ENCODE data around the gene NOS3.
A peak's percentile ranks its signal among the peaks of the same experiment; 100 is the strongest.

The NOS3 gene

DNA sequence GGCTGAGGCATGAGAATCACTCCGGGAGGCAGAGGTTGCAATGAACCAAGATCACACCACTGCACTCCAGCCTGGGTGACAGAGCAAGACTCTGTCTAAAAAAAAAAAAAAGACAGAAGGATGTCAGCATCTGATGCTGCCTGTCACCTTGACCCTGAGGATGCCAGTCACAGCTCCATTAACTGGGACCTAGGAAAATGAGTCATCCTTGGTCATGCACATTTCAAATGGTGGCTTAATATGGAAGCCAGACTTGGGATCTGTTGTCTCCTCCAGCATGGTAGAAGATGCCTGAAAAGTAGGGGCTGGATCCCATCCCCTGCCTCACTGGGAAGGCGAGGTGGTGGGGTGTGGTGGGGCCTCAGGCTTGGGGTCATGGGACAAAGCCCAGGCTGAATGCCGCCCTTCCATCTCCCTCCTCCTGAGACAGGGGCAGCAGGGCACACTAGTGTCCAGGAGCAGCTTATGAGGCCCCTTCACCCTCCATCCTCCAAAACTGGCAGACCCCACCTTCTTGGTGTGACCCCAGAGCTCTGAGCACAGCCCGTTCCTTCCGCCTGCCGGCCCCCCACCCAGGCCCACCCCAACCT lies 1.3 kb downstream of the NOS3 start (continued):
- TF ChIP-seq PRDM6 (tag by site-specific recombination; IDR thresholded peaks at IDR 0.05), result no peak
- TF ChIP-seq ZBTB26 (tag by site-specific recombination; optimal IDR thresholded peaks at IDR 0.05), result no peak
- no peak for TF ChIP-seq ZNF335 (tag by site-specific recombination; conservative IDR thresholded peaks at IDR 0.05)
- TF ChIP-seq OSR2 (tag by site-specific recombination; IDR thresholded peaks at IDR 0.05), result no peak
- TF ChIP-seq ZSCAN16 (tag by site-specific recombination; IDR thresholded peaks at IDR 0.05), result no peak
- TF ChIP-seq ZNF626 (tag by site-specific recombination; IDR thresholded peaks at IDR 0.05), result no peak
- no peak for TF ChIP-seq ZNF629 (tag by site-specific recombination; IDR thresholded peaks at IDR 0.05)
- TF ChIP-seq ZNF155 (tag by site-specific recombination; IDR thresholded peaks at IDR 0.05), result no peak
- TF ChIP-seq ZEB2 (tag by site-specific recombination; IDR thresholded peaks at IDR 0.05), result no peak
- no peak for TF ChIP-seq CTCF (tag by site-specific recombination; IDR thresholded peaks at IDR 0.05)
- no peak for TF ChIP-seq ZNF221 (tag by site-specific recombination; IDR thresholded peaks at IDR 0.05; ENCODE audit: borderline replicate concordance)

- Histone ChIP-seq H3K36me3 (ENCODE audit: control insufficient read depth in 2 of 2, insufficient read depth in 1 of 2, low read length in 2 of 2) (no peaks in the 10 kb centered on the region), H3K9me3 (ENCODE audit: control insufficient read depth, insufficient read depth, low read depth, low read length) (no peaks in the 10 kb centered on the region), H3K4me1 (ENCODE audit: control insufficient read depth, insufficient read depth, low read length) (no peaks in the 10 kb centered on the region), H3K27ac (ENCODE audit: extremely low read depth, low read depth, low read length) (no peak overlapping the region), H3K4me3 (ENCODE audit: low read depth, low read length) (no peak overlapping the region)
- ChIA-PET POLR2A (interaction anchor here (1.1 kb wide), 1 partner anchor 9 kb away, joined by 3 read pairs; no protein-coding TSS in a partner anchor), CTCF (interaction anchor here (1.4 to 1.7 kb wide), 4 partner anchors 17 to 214 kb away, joined by 3 to 7 read pairs (median 4); no protein-coding TSS in a partner anchor)
- no peak for TF ChIP-seq ZNF530 (tag by site-specific recombination; IDR thresholded peaks at IDR 0.05; ENCODE audit: low read depth)
- TF ChIP-seq ZBTB6 (tag by site-specific recombination; IDR thresholded peaks at IDR 0.05), result no peak
- no peak for TF ChIP-seq BCL11B (tag by site-specific recombination; IDR thresholded peaks at IDR 0.05; ENCODE audit: low read depth)
- TF ChIP-seq ZNF707 (tag by site-specific recombination; IDR thresholded peaks at IDR 0.05), result no peak
- no peak for TF ChIP-seq ZNF677 (tag by site-specific recombination; IDR thresholded peaks at IDR 0.05)
- TF ChIP-seq ZBTB1 (tag by site-specific recombination; IDR thresholded peaks at IDR 0.05), result no peak
- no peak for TF ChIP-seq GLIS1 (tag by site-specific recombination; IDR thresholded peaks at IDR 0.05)
- no peak for TF ChIP-seq ZNF558 (tag by site-specific recombination; IDR thresholded peaks at IDR 0.05)
- no peak for TF ChIP-seq ZFP37 (tag by site-specific recombination; IDR thresholded peaks at IDR 0.05)
- TF ChIP-seq KLF8 (tag by site-specific recombination; IDR thresholded peaks at IDR 0.05), result 0 out of 2 replicates have a peak, but pooled peaks have one; percentile 20
- TF ChIP-seq, protein P1, sequence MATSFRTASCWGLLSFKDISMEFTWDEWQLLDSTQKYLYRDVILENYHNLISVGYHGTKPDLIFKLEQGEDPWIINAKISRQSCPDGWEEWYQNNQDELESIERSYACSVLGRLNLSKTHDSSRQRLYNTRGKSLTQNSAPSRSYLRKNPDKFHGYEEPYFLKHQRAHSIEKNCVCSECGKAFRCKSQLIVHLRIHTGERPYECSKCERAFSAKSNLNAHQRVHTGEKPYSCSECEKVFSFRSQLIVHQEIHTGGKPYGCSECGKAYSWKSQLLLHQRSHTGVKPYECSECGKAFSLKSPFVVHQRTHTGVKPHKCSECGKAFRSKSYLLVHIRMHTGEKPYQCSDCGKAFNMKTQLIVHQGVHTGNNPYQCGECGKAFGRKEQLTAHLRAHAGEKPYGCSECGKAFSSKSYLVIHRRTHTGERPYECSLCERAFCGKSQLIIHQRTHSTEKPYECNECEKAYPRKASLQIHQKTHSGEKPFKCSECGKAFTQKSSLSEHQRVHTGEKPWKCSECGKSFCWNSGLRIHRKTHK (tag by site-specific recombination; IDR thresholded peaks at IDR 0.05), result no peak
- no peak for TF ChIP-seq SETDB1 (IDR thresholded peaks at IDR 0.05; ENCODE audit: insufficient read length, low read length)
- no peak for TF ChIP-seq ZNF146 (tag by site-specific recombination; IDR thresholded peaks at IDR 0.05)
- no peak for TF ChIP-seq ZNF473 (tag by site-specific recombination; IDR thresholded peaks at IDR 0.05)
- TF ChIP-seq ZNF140 (tag by site-specific recombination; IDR thresholded peaks at IDR 0.05), result no peak
- peak; percentile 33; the same call in 1 of the 2 replicates for TF ChIP-seq ZNF335 (tag by site-specific recombination; conservative IDR thresholded peaks at IDR 0.05)
- TF ChIP-seq ZNF341 (tag by site-specific recombination; IDR thresholded peaks at IDR 0.05; ENCODE audit: low read depth), result no peak
- no peak for TF ChIP-seq ZSCAN30 (tag by site-specific recombination; IDR thresholded peaks at IDR 0.05)
- no peak for TF ChIP-seq ZNF513 (tag by site-specific recombination; IDR thresholded peaks at IDR 0.05)
Measured at GRCh38 chr7:150992833-150993302, 2.1 kb downstream of the NOS3 start.

All from HEK293 (cell line).